Measurements from ENCODE around the gene ENGASE.

DNA sequence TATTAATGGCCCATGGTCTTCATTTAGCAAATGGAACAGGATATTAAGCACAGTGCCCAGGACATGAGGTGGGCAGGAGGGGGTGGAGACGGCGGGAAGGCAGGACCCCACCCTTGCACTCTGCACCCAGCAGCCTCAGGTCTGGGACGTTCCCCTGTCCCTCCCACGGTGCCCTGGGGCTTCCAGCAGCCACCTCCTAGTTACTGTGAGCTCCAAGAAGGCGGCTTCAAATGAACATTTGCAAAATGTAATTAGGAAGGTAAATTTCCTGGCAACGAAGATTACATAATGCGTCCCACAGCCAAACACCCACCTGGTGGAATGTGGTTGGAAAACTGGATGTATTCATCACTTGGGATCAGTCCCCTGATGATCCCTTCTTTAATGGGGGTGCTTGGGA, 59.4 kb downstream of the ENGASE start:
- TF ChIP-seq, protein P1, sequence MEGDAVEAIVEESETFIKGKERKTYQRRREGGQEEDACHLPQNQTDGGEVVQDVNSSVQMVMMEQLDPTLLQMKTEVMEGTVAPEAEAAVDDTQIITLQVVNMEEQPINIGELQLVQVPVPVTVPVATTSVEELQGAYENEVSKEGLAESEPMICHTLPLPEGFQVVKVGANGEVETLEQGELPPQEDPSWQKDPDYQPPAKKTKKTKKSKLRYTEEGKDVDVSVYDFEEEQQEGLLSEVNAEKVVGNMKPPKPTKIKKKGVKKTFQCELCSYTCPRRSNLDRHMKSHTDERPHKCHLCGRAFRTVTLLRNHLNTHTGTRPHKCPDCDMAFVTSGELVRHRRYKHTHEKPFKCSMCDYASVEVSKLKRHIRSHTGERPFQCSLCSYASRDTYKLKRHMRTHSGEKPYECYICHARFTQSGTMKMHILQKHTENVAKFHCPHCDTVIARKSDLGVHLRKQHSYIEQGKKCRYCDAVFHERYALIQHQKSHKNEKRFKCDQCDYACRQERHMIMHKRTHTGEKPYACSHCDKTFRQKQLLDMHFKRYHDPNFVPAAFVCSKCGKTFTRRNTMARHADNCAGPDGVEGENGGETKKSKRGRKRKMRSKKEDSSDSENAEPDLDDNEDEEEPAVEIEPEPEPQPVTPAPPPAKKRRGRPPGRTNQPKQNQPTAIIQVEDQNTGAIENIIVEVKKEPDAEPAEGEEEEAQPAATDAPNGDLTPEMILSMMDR (IDR thresholded peaks at IDR 0.05; ENCODE audit: insufficient read depth, low read depth, low read length): no peak
- no peak for TF ChIP-seq EZH2 (IDR thresholded peaks at IDR 0.05; ENCODE audit: insufficient read depth, low read length)
